Uterus (tissue), 4 donors: Measurements from ENCODE around the gene PPL. TPM values are rescaled to one million over a fixed set of nuclear protein-coding genes. Genes with fewer than 3 reads are reported as not detected.

ENCODE experiments used
- DNase-seq, 2 donors: peaks; one replicate each; pipeline ENCODE4 v3.0.0-alpha.2; 2019 to 2020
- H3K27ac ChIP-seq, 2 donors: fragments of 200-600 bp; sonication (generic); 1 replicate in 1 of 2; 2 replicates in 1 of 2; pipeline ENCODE4 v1.5.1; 2016 to 2018
- H3K27me3 ChIP-seq, 2 donors: fragments of 200-600 bp; sonication (generic); one replicate each; pipeline ENCODE4 v1.5.1; 2018 to 2019; ENCODE audit warnings: control low read depth in 1 of 2
- H3K36me3 ChIP-seq, 2 donors: fragments of 200-600 bp; sonication (generic); one replicate each; pipeline ENCODE4 v1.5.1; 2019; ENCODE audit warnings: control low read depth in 1 of 2
- H3K4me1 ChIP-seq, 2 donors: fragments of 200-600 bp; sonication (generic); one replicate each; pipeline ENCODE4 v1.5.1; 2018 to 2019; ENCODE audit warnings: control low read depth in 1 of 2
- H3K4me3 ChIP-seq, 2 donors: fragments of 200-600 bp; sonication (generic); 1 replicate in 1 of 2; 2 replicates in 1 of 2; pipeline ENCODE4 v1.5.1; 2018 to 2019; ENCODE audit warnings: mild to moderate bottlenecking in 1 of 2
- H3K9me3 ChIP-seq, 2 donors: fragments of 200-600 bp; sonication (generic); one replicate each; pipeline ENCODE4 v1.5.1; 2019; ENCODE audit warnings: control low read depth in 1 of 2
- POLR2A ChIP-seq, 2 donors: fragments of 450-650 bp; IDR thresholded peaks; one replicate each; pipeline ENCODE4 v1.6.1; 2016; ENCODE audit warnings: antibody characterized with exemption in 2 of 2, mild to moderate bottlenecking in 1 of 2, moderate library complexity in 1 of 2
- intact Hi-C: fragments of 100-400 bp; cut with DNase I; formaldehyde crosslinking; loops from one replicate; pipeline ENCODE4 v1.15.1; 2023; ENCODE audit warnings: low total_unique reads
- total RNA-seq, 4 donors: library from RNA; depleted of rRNA in 3 of 4; stranded (reverse); fragments of >200 nt in 3 of 4; gene quantifications; one replicate each; pipeline versions ENCODE4 v1.1.0 to v1.2.4, GENCODE V29; 2014 to 2023
- TF ChIP-seq, protein P1 (sequence below), 4 experiments: fragments of 200-600 bp in 2 of 4; fragments of 450-650 bp in 2 of 4; sonication (generic) in 2 of 4; IDR thresholded peaks; one replicate each; pipeline ENCODE4 v1.5.1; 2016 to 2019; ENCODE audit warnings: antibody characterized with exemption in 4 of 4, mild to moderate bottlenecking in 2 of 4, moderate library complexity in 1 of 4
- donor health status: DM: yes; HTN: yes; CAD: no.

The PPL gene
- total RNA-seq, 4 donors from 2014 or later: 8.7 to 39.6 (median 15.2) TPM

DNA sequence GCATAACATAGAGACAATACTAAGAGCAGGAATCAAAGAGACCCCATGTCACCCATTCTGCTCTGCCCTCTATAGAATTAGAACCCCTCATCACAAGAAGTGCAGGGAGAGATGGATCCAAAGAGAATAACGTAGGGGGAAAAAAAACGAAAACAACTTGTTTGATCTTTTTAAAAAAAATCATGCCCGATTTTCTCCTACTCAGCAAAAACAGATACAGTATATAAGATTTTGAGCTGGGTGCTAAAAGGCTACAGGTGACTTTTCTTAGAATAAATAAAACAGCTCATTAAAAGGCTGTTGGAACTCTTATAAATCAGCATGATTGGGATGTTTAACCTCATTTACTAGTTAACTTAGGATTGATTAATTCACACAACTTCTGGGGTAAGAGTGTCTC lies 72.2 kb downstream of the PPL start:
- Histone ChIP-seq H3K27ac (no peak overlapping the region), H3K27me3 (no peaks in the 10 kb centered on the region), H3K36me3 (no peaks in the 10 kb centered on the region), H3K9me3 (no peaks in the 10 kb centered on the region), H3K4me1 (no peaks in the 10 kb centered on the region), H3K4me3 (no peak overlapping the region)
- intact Hi-C loops: no loop called here
- TF ChIP-seq, protein P1, sequence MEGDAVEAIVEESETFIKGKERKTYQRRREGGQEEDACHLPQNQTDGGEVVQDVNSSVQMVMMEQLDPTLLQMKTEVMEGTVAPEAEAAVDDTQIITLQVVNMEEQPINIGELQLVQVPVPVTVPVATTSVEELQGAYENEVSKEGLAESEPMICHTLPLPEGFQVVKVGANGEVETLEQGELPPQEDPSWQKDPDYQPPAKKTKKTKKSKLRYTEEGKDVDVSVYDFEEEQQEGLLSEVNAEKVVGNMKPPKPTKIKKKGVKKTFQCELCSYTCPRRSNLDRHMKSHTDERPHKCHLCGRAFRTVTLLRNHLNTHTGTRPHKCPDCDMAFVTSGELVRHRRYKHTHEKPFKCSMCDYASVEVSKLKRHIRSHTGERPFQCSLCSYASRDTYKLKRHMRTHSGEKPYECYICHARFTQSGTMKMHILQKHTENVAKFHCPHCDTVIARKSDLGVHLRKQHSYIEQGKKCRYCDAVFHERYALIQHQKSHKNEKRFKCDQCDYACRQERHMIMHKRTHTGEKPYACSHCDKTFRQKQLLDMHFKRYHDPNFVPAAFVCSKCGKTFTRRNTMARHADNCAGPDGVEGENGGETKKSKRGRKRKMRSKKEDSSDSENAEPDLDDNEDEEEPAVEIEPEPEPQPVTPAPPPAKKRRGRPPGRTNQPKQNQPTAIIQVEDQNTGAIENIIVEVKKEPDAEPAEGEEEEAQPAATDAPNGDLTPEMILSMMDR (IDR thresholded peaks at IDR 0.05): no peak
- no peak for TF ChIP-seq POLR2A (IDR thresholded peaks at IDR 0.05)
- no peak for DNase-seq

DNA sequence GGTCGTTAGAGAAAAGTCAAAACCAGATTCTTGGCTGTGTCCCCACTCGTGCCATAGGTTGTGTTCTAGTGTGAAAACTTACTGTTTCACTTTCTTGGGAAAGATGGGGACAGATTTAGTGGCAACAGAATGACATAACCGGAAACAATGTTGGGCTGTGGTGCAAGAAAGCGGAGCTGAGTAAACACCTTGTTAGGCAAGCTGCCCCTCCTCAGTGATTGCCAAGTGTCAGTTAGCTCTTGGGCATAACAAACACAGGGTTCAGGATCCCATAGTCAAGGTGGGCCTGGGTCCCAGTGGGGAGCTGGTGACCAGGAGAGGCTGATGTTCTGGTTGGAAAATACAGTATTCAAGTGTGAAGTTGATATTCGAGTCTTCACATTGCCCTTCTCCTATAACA lies 74.3 kb downstream of the PPL start:
- intact Hi-C loops: no loop called here
- no peak for DNase-seq
- H3K4me3 ChIP-seq: no peak overlapping the region
- H3K4me1 ChIP-seq: no peaks in the 10 kb centered on the region
- no peaks in the 10 kb centered on the region for H3K9me3 ChIP-seq
- TF ChIP-seq, protein P1 (IDR thresholded peaks at IDR 0.05): no peak
- TF ChIP-seq POLR2A (IDR thresholded peaks at IDR 0.05): no peak
- H3K27me3 ChIP-seq: no peaks in the 10 kb centered on the region
- no peaks in the 10 kb centered on the region for H3K36me3 ChIP-seq
- no peak overlapping the region for H3K27ac ChIP-seq

DNA sequence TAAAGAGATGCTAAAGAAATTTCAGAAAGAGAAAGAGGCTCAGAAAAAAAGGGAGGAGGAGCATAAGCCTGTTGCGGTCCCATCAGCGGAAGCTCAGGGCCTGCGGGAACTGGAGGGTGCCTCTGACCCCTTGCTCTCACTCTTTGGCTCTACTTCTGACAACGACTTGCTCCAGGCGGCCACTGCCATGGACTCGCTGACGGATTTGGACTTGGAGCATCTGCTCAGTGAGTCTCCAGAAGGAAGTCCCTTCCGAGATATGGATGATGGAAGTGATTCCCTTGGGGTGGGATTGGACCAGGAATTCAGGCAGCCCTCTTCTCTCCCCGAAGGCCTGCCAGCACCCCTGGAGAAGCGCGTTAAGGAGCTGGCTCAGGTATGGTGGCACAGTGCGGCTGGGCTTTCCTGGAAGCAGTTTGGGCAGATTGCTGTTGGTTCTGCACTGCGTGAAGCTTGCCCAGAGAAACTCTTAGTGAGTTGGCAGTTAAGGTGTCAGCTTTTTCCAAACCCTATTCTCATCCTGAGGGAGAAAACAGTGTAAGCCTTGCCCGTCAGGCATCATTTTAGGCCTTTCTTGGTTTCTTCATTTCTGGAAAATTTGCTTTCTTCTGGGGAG lies 76.1 kb downstream of the PPL start:
- Histone ChIP-seq H3K27me3 (no peaks in the 10 kb centered on the region), H3K4me1 (no peaks in the 10 kb centered on the region), H3K9me3 (no peaks in the 10 kb centered on the region), H3K36me3 (no peaks in the 10 kb centered on the region), H3K27ac (no peak overlapping the region), H3K4me3 (no peak overlapping the region)
- TF ChIP-seq POLR2A (IDR thresholded peaks at IDR 0.05): no peak
- TF ChIP-seq, protein P1 (IDR thresholded peaks at IDR 0.05): no peak
- intact Hi-C loops: no loop called here
- DNase-seq: no peak

DNA sequence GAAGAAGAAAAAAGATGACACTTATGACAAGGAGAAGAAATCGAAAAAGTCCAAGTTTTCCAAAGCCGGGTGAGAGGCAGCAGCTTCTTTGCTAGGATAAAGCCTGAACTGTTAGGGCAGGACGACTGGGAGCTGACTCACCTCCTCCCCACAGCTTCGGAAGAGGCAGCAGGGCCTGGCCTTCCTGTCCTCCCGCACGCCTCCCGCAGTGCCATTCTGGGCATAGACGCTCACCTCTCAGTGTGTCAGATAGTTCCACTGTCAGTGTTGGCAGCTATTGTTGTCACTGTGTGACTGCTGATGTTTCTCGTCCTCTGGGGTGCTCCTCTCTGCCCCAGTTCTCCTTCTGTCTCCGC lies 77.1 kb downstream of the PPL start:
- Histone ChIP-seq H3K4me3 (no peak overlapping the region), H3K27ac (no peak overlapping the region), H3K9me3 (no peaks in the 10 kb centered on the region), H3K4me1 (no peaks in the 10 kb centered on the region), H3K27me3 (no peaks in the 10 kb centered on the region), H3K36me3 (no peaks in the 10 kb centered on the region)
- DNase-seq: no peak
- intact Hi-C loops: loop anchor here (10.0 kb wide), 1 partner anchor 95 kb away; the partner anchor contains the start of gene SEC14L5
- TF ChIP-seq, protein P1 (IDR thresholded peaks at IDR 0.05): no peak
- TF ChIP-seq POLR2A (IDR thresholded peaks at IDR 0.05): no peak

DNA sequence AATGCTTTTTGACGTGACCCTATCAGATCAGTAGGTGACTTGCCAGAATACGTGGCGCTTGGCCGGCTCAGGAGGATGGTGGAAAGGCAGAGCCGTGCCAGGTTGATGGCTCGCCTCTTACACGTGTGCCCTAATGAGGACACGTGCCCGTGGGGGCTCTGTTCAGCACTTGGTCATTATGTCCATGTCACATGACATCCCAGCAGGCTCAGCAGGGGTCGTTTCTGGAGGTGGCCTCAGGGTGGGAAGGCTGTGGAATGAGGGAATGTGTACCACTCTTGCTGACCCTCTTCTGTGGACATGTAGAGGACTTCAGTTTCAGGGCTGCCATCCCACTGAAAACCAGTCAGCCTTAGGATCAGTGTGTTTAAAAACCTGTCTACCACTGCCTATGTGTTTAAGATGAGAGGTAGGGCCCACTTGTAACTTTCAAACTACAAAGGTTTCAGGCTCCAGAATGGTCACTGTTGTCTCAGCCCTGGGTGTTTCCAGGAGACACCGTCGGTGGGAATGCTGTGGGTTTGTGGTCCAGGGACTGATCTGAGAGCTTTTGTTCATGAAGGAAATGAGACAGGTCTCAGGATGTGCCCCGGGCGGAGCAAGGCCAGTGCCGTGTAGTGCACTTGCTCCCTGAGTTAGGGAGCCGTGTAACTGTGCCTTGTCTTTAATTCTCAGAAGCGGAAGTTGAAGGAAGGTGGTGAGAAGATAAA lies 77.6 kb downstream of the PPL start:
- Histone ChIP-seq H3K27me3 (no peaks in the 10 kb centered on the region), H3K36me3 (no peaks in the 10 kb centered on the region), H3K27ac (no peak overlapping the region), H3K9me3 (no peaks in the 10 kb centered on the region), H3K4me1 (no peaks in the 10 kb centered on the region), H3K4me3 (no peak overlapping the region)
- intact Hi-C loops: loop anchor here (10.0 kb wide), 1 partner anchor 95 kb away; the partner anchor contains the start of gene SEC14L5
- DNase-seq: no peak
- TF ChIP-seq POLR2A (IDR thresholded peaks at IDR 0.05): no peak
- TF ChIP-seq, protein P1 (IDR thresholded peaks at IDR 0.05): no peak
